ENCODE results near the gene LMF2.

LMF2 gene

DNA sequence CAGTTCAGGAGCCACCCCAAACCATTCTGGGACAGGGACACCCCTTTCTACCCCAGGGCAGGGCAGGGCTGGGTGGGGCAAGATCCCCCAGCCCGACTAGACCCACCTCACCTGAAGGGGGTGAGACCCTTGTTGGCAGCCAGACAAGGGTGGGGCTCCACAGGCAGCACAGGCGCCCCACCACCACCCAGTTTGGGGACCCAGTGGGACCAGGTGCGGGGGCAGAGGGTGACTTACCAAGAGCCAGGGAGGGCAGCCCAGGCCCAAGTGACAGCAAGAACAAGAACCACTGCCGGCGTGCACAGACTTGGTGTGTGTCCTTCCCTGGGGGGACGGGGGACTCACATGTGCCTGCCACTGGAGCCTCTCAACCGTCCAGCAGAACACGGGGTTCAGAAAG is 23.9 kb downstream of the LMF2 start:
- DNase-seq (ENCODE audit: low read depth in 4 of 4, low spot score in 1 of 4) = no peak

- no peak for DNase-seq (ENCODE audit: low read depth in 4 of 4, low spot score in 1 of 4)
These were observed 24.4 kb downstream of the LMF2 start for GRCh38 chr22:50483106-50483505.

DNA sequence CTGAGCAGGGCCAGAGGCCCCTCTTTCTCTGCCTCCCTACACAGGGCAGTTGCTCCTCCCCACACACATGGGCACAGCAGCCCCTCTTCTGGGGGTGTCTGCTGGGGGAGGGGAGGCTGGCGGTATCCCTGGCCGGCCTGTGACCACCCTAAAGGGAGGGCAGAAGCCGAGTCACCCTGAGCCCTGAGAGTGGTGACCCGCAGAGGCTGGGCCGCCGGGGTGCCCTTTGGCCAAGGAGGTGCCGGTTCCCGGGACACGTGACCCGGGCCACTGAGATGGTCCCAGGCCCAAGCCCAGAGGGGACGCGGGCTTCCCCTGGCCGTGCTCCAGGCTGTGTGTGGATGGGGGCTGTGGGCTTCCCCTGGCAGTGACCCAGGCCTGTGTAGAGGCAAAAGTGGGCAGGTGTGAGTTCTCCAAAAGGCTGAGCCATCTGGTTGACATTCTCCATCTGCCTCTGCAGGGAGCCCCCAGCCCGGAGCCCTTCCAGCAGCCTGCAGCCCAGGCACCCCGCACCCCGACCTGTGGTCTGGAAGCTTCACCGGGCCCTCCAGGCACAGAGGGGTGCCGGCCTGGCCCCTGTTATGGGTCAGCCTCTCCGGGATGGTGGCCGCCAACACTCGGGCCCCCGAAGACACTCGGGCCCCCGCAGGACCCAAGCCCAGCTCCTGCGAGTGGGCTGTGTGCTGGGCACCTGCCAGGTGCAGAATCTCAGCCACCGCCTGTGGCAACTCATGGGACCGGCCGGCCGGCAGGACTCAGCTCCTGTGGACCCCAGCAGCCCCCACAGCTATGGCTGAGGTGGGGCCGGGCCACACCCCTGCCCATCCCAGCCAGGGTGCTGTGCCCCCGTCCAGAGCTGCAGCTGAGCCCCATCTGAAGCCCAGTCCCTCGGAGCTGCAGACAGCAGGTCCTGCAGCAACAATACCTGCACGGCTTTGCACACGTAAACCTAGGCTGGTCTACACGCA is 25.1 kb downstream of the LMF2 start:
- DNase-seq (ENCODE audit: low read depth in 4 of 4, low spot score in 1 of 4) = no peak

DNA sequence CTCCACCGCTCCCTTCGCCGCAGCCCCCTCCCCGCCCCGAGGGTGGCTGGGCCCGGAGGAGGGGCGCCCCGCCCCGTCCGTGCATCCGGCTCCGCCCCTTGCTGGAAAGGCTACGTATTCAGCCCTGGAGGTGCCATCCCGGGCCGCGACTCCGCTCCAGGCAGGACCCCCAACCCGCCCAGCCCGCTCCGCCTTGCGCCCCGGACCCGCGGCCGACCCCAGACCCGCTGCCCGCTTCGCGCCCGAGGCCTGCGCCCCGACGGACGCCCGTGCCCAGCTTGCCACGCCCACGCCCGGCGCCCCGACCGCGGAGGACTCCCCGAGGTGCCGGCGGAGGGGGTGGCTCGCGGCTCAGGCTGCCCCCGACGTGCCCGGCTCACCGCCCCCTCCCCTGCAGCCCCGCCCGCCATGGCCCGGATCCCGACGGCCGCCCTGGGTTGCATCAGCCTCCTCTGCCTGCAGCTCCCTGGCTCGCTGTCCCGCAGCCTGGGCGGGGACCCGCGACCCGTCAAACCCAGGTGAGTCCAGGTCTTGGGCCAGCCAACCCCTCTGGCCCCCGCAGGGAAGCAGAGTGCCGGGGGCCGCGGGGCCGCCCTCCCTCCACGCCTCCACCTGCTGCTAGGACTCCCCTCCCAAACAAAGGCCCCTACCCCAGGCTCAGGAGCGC is 25.9 kb downstream of the LMF2 start, which contains the start of gene ADM2:
ADM2 (plus strand) TSS at position 104 of the 667 bp plus-strand sequence; CDS start at position 409, 305 bp downstream.
- DNase-seq (ENCODE audit: low read depth in 4 of 4, low spot score in 1 of 4) = peak in 3 of 4 experiments; percentile 34 to 59 (median 53)

DNA sequence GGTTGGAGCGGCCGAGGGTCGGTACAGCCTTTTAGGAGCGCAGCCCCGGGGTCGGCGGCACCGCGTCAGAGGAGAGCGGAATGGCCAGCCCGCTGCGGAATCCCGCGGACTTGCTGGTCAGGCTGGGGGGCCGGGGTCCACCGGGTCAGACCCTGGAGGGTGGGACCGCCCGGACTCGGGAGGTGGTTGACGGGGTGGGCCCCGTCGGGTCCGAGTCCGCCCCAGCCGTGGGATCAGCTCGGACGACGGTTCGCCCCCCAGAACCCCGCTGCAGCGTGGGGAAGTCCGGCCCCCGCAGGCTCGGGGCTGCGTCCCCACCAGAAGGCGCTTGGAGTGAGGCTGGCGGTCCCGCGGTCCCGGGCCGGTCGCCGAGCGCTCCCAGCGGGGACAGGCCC is 26.5 kb downstream of the LMF2 start:
- no peak for DNase-seq (ENCODE audit: low read depth in 4 of 4, low spot score in 1 of 4)

DNA sequence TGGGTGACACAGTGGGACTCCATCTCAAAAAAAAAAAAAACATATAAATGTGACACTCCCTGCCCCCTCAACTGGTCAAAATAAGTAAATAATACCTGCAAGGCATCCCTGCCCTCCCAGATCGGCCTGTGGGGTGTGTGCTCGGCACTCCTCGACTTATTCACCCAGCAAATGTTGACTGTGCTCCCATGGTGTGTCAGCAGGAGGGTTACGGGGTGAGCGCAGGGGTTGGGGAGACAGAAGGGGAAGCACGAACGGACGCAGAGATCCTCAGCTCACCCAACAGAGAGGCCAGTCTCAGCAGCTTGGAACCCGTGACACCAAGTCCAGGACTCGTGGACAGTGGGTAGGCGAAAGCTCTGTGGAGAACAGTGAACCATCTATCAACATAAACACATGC is 27.8 kb downstream of the LMF2 start:
- DNase-seq (ENCODE audit: low read depth in 4 of 4, low spot score in 1 of 4) = no peak

GRCh38 chr22:50477923-50478322 is 29.6 kb downstream of the LMF2 start:
- no peak for DNase-seq (ENCODE audit: low read depth in 4 of 4, low spot score in 1 of 4)

GRCh38 chr22:50476868-50477267 is 30.6 kb downstream of the LMF2 start:
- no peak for DNase-seq (ENCODE audit: low read depth in 4 of 4, low spot score in 1 of 4)

DNA sequence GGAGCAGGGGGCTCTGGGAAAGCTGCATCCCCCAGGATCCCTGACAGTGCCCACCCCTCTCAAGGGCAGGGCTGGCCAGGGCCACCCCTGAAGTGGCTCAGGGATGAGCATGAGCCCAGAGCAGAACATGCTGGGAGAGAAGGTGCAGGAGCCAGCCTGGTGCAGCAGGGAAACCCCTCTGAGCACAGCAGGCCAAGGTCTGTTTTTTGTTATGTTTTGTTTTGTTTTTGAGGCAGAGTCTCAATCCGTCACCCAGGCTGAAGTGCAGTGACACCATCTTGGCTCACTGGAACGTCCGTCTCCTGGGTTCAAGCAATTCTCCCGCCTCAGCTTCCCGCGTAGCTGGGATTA is 31.9 kb downstream of the LMF2 start:
- no peak for DNase-seq (ENCODE audit: low read depth in 4 of 4, low spot score in 1 of 4)

DNA sequence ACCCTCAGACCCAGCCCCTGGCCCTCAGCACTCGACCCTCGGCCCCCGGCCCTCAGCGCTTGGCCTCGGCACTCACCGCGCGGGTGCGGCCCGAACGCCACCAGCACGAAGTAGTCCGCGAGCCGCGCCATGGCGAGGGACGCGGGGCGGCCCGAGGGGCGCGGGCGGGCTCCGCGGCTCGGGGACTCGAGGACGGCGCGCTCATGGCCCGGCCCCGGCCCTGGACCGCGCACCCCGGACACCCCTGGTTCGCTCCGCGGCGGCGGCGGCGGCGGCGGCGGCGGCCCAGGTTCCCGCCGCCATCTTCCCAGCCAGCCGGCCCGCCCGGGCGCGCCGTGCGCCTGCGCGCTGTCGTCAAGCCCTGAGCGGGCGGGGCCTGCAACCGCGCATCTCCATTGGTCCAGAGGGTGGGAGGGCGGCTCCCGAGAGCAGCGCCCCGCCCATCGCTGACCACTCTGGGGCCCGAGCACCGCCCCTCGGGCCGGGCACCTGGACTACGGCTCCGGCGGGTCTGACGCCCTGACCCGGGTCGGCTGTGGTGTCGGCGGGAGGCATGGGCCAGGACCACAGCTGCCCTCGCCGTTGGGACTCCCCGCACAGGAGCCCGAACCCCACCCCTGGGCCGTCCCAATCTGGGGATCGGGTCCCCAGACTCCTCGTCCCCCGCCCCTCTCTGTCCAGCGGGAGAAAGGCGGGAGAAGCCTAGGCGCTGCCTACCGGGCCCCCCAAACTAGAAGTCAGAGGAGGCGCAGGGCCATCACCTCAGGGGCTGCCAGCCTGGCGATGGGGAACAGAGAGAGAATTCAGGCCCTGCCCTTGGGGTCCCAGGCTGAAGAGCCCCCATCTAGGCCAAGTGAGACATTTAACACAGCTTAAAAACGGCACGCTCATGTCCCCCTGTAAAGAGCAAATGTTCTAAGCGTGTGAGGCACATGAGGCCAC is 32.5 kb downstream of the LMF2 start, which contains the start of gene SBF1:
SBF1 (minus strand) TSS at position 326 of the 942 bp plus-strand sequence; CDS start at position 131, 195 bp downstream.
- peak; percentile 64 to 85 (median 74) for DNase-seq (ENCODE audit: low read depth in 4 of 4, low spot score in 1 of 4)

GRCh38 chr22:50473855-50474671 is 33.4 kb downstream of the LMF2 start:
- peak in 1 of 4 experiments; percentile 32 for DNase-seq (ENCODE audit: low read depth in 4 of 4, low spot score in 1 of 4)

- DNase-seq (ENCODE audit: low read depth in 4 of 4, low spot score in 1 of 4) = no peak
These were observed 34.4 kb downstream of the LMF2 start for GRCh38 chr22:50473088-50473487.

GRCh38 chr22:50471962-50472361 is 35.5 kb downstream of the LMF2 start:
- DNase-seq (ENCODE audit: low read depth in 4 of 4, low spot score in 1 of 4) = no peak

DNA sequence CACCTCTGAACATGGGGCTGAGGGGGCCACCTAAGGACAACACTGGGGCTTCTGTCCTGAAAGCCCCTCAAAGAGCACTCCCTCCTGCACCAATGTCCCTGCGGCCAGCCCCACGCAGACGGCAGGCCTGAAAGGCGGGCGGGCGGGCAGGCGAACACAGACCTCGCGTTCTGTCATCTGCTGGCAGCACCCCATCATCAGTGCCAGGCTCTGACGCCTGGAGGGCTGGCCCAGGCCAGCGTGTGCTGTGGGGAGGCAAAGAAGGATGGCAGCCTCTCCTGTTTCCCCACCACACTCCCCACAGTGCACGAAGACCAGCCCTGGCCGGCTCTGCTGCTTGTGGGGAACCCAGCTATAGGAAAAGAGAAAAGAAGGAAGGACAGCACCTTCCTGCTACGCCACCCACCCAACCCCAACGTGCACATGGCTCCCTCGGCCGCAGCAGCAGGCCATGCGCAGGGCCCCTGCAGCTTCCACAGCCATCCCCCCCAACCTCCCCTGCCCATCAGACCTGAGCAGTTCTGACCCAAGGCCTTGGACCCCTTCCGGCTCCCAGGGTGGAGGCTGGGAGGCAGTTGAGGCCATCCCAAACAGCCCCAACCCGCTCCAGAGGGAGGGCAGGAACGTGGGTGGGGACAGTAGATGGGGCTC is 36.2 kb downstream of the LMF2 start:
- DNase-seq (ENCODE audit: low read depth in 4 of 4, low spot score in 1 of 4) = no peak

GRCh38 chr22:50470491-50470890 is 37.0 kb downstream of the LMF2 start:
- no peak for DNase-seq (ENCODE audit: low read depth in 4 of 4, low spot score in 1 of 4)

DNA sequence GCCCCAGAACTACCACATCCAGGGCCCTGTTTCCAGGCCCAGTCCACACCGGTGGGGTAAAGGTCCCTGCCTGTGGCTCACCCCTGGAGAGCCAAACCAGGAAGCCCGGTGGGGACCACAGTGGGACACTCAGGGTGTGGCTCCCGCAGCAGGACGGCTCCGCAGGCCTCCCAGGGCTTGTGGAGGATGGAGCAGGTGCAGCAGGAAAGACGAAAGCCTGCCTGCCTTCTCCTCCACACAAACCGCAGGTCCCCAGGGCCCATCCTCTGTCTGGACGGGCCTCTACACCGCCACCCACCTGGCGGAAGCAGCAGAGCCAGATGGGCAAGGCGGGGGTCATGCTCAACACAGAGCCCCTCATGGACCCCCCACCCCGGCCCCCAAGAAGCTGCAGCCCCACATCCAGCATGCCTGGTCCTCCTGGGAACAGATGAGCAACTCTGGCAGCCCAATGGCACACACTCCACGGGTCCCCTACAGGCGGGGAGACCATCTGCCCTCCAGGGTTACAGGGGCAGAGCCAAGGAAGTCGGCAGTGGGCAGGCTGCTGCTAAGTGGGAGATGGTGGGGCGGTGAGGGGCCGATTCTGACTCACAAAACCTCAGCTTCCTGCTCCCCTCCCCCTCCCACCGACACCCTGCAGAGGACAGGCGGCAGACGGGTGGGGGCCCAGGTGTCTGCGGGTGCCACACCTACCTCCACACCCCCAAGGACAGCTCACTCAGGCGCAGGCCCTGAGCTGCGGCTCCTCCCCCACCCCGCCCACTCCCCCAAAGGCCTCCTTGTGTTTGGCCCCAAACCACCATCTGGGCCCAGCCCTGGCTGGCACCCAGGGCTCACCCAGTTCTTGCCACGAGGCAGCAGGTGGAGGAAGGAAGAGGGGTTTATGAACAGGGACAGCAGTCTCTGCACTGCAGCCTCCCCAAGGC is 37.9 kb downstream of the LMF2 start:
- DNase-seq (ENCODE audit: low read depth in 4 of 4, low spot score in 1 of 4) = peak; percentile 69 to 96 (median 84)

- no peak for DNase-seq (ENCODE audit: low read depth in 4 of 4, low spot score in 1 of 4)
These were observed 38.9 kb downstream of the LMF2 start for GRCh38 chr22:50468626-50469025.

DNA sequence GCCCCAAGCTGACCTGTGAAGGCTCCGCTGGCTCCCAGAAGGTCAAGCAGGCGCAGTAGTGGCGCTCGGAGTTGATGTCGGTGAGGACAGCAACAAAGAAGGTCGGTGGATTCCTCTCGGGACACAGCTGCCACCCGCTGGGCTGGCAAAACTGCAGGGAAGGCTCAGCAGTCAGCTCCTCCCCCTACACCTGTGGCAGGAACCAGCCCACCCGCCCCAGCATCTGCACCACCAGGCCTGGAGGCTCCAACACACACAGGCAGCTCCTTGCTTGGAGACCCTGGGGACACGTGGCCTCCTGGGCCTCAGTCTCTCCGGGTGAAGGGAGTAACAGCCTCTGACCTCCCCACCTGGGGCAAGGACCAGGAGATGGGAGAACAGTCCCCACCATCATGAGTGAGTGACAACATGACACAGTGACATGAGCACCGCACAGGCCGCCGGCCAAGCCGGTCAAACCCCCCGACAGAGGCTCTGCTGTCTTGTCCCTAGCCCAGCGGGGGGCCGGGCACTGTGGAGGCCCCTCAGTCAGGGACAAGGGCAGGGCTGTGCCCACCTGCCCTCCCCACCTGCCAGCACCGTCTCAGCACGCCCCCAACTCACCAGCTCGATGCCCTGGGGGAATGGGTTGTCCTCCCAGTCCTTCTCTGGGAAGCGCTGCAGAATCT is 39.6 kb downstream of the LMF2 start:
- no peak for DNase-seq (ENCODE audit: low read depth in 4 of 4, low spot score in 1 of 4)

Measured in stimulated activated CD4-positive, alpha-beta T cell treated with anti-CD3 and anti-CD28 coated beads, Interleukin-1b, Interleukin-23, amount 100 ng/mL, for 24 hours (primary cell).